ENCODE data around the gene AMFR. TPM values are rescaled to one million over a fixed set of nuclear protein-coding genes. Genes with fewer than 3 reads are reported as not detected.

Gene AMFR
- polyA plus RNA-seq, 4 donors = 55.9 to 75.1 (median 64.8) TPM

DNA sequence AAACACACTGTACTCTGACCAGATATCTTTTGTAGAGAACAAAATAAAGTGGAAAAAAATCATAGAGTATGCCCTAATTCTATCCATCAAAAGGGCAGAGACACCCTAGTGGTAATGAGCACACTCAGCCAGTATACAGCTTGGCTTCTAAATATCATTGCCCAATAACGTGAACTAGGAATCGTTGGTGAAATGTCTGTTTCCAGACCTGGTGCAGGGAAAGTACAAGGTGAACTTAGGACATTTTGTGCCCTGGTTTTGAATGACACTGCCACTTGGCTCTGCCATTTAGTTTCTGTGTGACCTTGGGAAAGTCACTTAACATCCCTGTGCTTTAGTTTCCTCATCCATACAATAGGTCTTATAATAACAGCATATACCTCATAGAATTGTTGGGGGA, 13.7 kb downstream of the AMFR start:
- no peak for DNase-seq
- no peak for FAIRE-seq
- no peak overlapping the region for H3K27ac ChIP-seq (ENCODE audit: low read depth in 1 of 3, low read length in 2 of 3)
- 87 to 94% (median 90%) methylated on average over 2 of the region's 2 CpGs for WGBS, 3 donors
- no peaks in the 10 kb centered on the region for H3K9me3 ChIP-seq (ENCODE audit: control insufficient read depth in 2 of 2, insufficient read depth in 1 of 2, low read depth in 1 of 2, low read length in 1 of 2)
- peaks cover 5 to 36% (median 10%) of the 10 kb centered on the region in 3 donors for H3K4me1 ChIP-seq (ENCODE audit: control insufficient read depth in 3 of 3, insufficient read depth in 2 of 3, low read depth in 1 of 3, low read length in 2 of 3)
- no peak overlapping the region for H3K4me3 ChIP-seq (ENCODE audit: low read depth in 1 of 3, low read length in 3 of 3)
- H3K36me3 ChIP-seq (ENCODE audit: control insufficient read depth in 3 of 3, insufficient read depth in 2 of 3, low read depth in 1 of 3, low read length in 3 of 3) = peaks cover 5 to 23% (median 13%) of the 10 kb centered on the region in 3 donors
- H3K27me3 ChIP-seq (ENCODE audit: control insufficient read depth in 3 of 3, insufficient read depth in 3 of 3, low read length in 3 of 3) = no peaks in the 10 kb centered on the region

DNA sequence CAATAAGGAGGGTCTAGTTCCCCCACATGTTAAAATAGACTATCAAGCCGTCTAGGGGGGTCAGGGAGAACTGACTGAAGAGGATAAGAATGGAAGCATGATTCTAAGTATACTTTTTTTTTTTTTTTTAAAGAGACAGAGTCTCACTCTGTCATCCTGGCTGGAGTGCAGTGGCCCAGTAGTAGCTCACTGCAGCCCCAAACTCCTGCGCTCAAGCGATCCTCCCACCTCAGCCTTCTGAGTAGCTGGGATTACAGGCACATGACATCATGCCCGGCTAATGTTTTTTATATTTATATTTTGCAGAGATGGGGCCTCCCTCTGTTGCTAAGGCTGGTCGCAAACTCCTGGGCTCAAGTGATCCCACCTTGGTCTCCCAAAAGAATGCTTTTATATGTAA, 14.2 kb downstream of the AMFR start:
- 87 to 92% (median 90%) methylated on average over 5 of the region's 5 CpGs for WGBS, 3 donors

DNA sequence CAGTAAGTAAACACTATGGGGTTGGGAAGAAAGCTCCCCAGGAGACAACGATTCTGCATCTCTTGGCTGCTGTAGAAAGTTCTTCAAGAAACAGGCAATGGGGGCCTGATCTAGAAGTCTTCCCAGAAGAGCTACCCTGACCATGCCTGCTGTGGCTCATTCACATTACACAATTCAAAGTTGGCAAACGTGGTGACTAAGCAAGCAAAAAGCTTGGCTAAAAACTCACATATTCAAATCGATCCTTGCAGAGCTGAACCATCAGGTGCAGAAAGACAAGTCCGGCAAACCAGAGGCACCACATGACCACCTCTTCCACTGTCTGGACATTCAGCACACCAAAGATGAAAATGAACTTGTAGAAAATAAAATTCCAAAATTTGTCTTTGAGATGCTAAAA, 16.1 kb downstream of the AMFR start:
- WGBS, 3 donors = 17 to 65% (median 29%) methylated on average over 4 of the region's 4 CpGs
- H3K27me3 ChIP-seq (ENCODE audit: control insufficient read depth in 3 of 3, insufficient read depth in 3 of 3, low read length in 3 of 3) = no peaks in the 10 kb centered on the region
- H3K4me3 ChIP-seq (ENCODE audit: low read depth in 1 of 3, low read length in 3 of 3) = no peak overlapping the region
- peaks cover 3 to 18% (median 7%) of the 10 kb centered on the region in 3 donors for H3K4me1 ChIP-seq (ENCODE audit: control insufficient read depth in 3 of 3, insufficient read depth in 2 of 3, low read depth in 1 of 3, low read length in 2 of 3)
- DNase-seq = peak in 1 of 2 donors; percentile 72
- H3K36me3 ChIP-seq (ENCODE audit: control insufficient read depth in 3 of 3, insufficient read depth in 2 of 3, low read depth in 1 of 3, low read length in 3 of 3) = peaks cover 8 to 34% (median 20%) of the 10 kb centered on the region in 3 donors
- peak overlapping the region; percentile 91 to 92 (median 91) for H3K27ac ChIP-seq (ENCODE audit: low read depth in 1 of 3, low read length in 2 of 3)
- no peaks in the 10 kb centered on the region for H3K9me3 ChIP-seq (ENCODE audit: control insufficient read depth in 2 of 2, insufficient read depth in 1 of 2, low read depth in 1 of 2, low read length in 1 of 2)
- no peak for FAIRE-seq

More for the DNA sequence above, 14.2 kb downstream of the AMFR start:
- no peak for DNase-seq
- peaks cover 5 to 26% (median 13%) of the 10 kb centered on the region in 3 donors for H3K36me3 ChIP-seq (ENCODE audit: control insufficient read depth in 3 of 3, insufficient read depth in 2 of 3, low read depth in 1 of 3, low read length in 3 of 3)
- no peaks in the 10 kb centered on the region for H3K9me3 ChIP-seq (ENCODE audit: control insufficient read depth in 2 of 2, insufficient read depth in 1 of 2, low read depth in 1 of 2, low read length in 1 of 2)
- no peak for FAIRE-seq
- H3K4me3 ChIP-seq (ENCODE audit: low read depth in 1 of 3, low read length in 3 of 3) = no peak overlapping the region
- peaks cover 5 to 33% (median 10%) of the 10 kb centered on the region in 3 donors for H3K4me1 ChIP-seq (ENCODE audit: control insufficient read depth in 3 of 3, insufficient read depth in 2 of 3, low read depth in 1 of 3, low read length in 2 of 3)
- H3K27ac ChIP-seq (ENCODE audit: low read depth in 1 of 3, low read length in 2 of 3) = no peak overlapping the region
- no peaks in the 10 kb centered on the region for H3K27me3 ChIP-seq (ENCODE audit: control insufficient read depth in 3 of 3, insufficient read depth in 3 of 3, low read length in 3 of 3)

DNA sequence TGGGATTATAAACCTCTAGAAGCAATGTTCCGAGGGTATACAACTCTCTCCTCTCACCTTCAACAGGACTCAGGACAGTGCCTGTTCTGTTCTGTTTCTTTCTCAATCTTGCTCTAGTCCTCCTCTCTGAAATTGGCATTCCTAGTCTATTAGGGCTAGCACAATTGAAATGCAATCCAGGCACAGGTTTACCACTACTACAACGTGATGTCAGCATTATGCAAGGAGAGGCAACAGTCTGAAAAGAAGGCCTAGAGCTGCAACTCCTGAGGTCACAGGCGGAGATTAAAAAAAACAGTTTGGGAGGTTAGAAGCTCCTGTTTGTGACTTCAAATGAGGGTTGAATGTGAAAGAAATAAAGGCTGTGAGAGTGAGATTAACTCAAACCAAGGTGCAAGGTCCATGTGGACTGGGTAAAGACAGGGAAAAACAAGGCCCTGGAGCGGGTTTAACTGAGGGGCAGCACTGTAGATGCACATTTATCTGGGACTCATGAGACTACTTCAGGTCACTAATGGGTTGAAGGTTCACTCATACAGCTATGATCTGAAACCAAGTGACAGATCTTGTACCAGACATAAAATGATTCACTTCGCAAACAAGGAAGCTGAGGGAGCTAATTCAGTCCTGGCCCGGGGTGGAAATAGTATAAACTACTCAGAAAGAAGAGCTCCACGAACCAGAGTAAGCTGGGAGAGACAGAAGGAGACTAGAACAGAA, 16.8 kb downstream of the AMFR start:
- Histone ChIP-seq H3K9me3 (ENCODE audit: control insufficient read depth in 2 of 2, insufficient read depth in 1 of 2, low read depth in 1 of 2, low read length in 1 of 2) (no peaks in the 10 kb centered on the region), H3K4me3 (ENCODE audit: low read depth in 1 of 3, low read length in 3 of 3) (no peak overlapping the region), H3K27ac (ENCODE audit: low read depth in 1 of 3, low read length in 2 of 3) (peak overlapping the region; percentile 91 to 92 (median 91)), H3K27me3 (ENCODE audit: control insufficient read depth in 3 of 3, insufficient read depth in 3 of 3, low read length in 3 of 3) (no peaks in the 10 kb centered on the region), H3K4me1 (ENCODE audit: control insufficient read depth in 3 of 3, insufficient read depth in 2 of 3, low read depth in 1 of 3, low read length in 2 of 3) (peaks cover 3 to 16% (median 7%) of the 10 kb centered on the region in 3 donors), H3K36me3 (ENCODE audit: control insufficient read depth in 3 of 3, insufficient read depth in 2 of 3, low read depth in 1 of 3, low read length in 3 of 3) (peaks cover 8 to 37% (median 19%) of the 10 kb centered on the region in 3 donors)
- FAIRE-seq (peak; percentile 74), DNase-seq (peak; percentile 88 to 96)
- WGBS, 3 donors = 27 to 62% (median 44%) methylated on average over 7 of the region's 7 CpGs

DNA sequence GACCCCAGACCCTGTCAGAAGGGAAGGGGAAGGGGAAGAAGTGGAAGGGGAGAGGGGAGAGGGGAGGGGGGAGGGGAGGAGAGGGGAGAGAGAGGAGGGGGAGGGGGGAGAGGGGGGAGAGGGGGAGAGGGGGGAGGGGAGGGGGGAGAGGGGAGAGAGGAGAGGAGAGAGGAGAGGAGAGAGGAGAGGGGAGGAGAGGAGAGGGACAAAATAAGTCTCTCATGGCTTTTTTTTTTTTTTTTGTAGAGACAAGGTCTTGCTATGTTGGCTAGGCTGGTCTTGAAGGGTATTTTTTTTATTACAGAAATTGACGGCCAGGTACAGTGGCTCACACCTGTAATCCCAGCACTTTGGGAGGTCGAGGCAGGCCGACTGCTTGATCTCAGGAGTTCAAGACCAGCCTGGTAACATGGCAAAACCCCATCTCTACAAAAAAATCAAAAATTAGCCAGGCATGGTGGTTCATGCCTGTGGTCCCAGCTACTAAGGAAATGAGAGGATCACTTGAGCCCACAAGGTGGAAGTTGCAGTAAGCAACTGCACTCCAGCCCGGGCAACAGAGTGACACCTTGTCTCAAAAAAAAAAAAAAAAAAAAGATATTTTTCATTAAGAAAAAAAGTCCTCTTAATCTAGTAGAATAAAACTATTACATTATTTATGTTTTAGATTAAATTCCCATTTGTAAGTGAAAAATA, 19.2 kb downstream of the AMFR start:
- peaks cover 3 to 16% (median 5%) of the 10 kb centered on the region in 3 donors for H3K4me1 ChIP-seq (ENCODE audit: control insufficient read depth in 3 of 3, insufficient read depth in 2 of 3, low read depth in 1 of 3, low read length in 2 of 3)
- DNase-seq = no peak
- 73 to 96% (median 81%) methylated on average over 4 of the region's 4 CpGs for WGBS, 3 donors
- no peak overlapping the region for H3K4me3 ChIP-seq (ENCODE audit: low read depth in 1 of 3, low read length in 3 of 3)
- no peak overlapping the region for H3K27ac ChIP-seq (ENCODE audit: low read depth in 1 of 3, low read length in 2 of 3)
- peaks cover 10 to 44% (median 26%) of the 10 kb centered on the region in 3 donors for H3K36me3 ChIP-seq (ENCODE audit: control insufficient read depth in 3 of 3, insufficient read depth in 2 of 3, low read depth in 1 of 3, low read length in 3 of 3)
- FAIRE-seq = no peak
- H3K27me3 ChIP-seq (ENCODE audit: control insufficient read depth in 3 of 3, insufficient read depth in 3 of 3, low read length in 3 of 3) = no peaks in the 10 kb centered on the region
- no peaks in the 10 kb centered on the region for H3K9me3 ChIP-seq (ENCODE audit: control insufficient read depth in 2 of 2, insufficient read depth in 1 of 2, low read depth in 1 of 2, low read length in 1 of 2)

DNA sequence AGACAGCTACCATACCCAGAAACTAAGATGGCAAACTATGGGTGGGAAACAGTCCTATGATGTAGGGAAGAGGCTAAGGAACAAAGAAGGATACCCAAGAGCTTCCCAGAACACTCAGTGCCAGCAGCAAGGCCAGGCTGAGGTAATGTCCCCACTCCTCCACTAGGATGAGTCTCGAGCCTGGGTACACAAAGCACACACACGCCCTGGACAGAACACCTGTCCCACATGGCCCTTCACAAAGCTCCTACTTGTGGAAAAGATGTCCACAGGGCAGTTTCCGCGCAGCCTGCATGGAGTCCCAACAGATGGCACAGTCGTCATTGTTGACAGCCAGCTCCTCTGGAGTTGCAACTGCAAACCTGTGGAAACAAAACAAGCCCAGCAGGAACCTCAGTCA, 23.9 kb downstream of the AMFR start:
- no peaks in the 10 kb centered on the region for H3K4me1 ChIP-seq (ENCODE audit: control insufficient read depth in 3 of 3, insufficient read depth in 2 of 3, low read depth in 1 of 3, low read length in 2 of 3)
- no peak overlapping the region for H3K27ac ChIP-seq (ENCODE audit: low read depth in 1 of 3, low read length in 2 of 3)
- WGBS, 3 donors = 69 to 79% (median 72%) methylated on average over 5 of the region's 5 CpGs
- H3K36me3 ChIP-seq (ENCODE audit: control insufficient read depth in 3 of 3, insufficient read depth in 2 of 3, low read depth in 1 of 3, low read length in 3 of 3) = peaks cover 12 to 31% (median 26%) of the 10 kb centered on the region in 3 donors
- no peaks in the 10 kb centered on the region for H3K27me3 ChIP-seq (ENCODE audit: control insufficient read depth in 3 of 3, insufficient read depth in 3 of 3, low read length in 3 of 3)
- DNase-seq = peak; percentile 21 to 67
- no peak overlapping the region for H3K4me3 ChIP-seq (ENCODE audit: low read depth in 1 of 3, low read length in 3 of 3)
- H3K9me3 ChIP-seq (ENCODE audit: control insufficient read depth in 2 of 2, insufficient read depth in 1 of 2, low read depth in 1 of 2, low read length in 1 of 2) = no peaks in the 10 kb centered on the region
- FAIRE-seq = no peak

DNA sequence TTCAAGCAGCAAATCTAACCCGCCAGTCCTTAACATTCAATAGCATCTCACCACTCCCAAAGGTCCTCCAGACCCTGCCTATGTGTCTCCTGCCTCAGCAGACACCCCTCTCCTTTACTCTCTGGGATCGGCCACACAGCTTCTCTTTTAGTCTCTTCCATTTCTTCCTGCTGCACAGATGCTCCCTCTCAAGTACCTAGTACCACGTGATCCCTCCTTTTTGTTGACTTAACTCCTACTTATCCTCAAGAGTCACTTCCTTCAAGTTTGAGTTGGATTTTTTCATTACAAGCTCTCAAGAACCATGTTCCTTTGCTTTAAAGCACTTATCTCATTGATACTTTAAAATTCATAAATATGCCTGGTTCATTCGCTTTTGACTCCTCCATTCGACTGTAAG, 24.9 kb downstream of the AMFR start:
- DNase-seq = no peak
- Histone ChIP-seq H3K27ac (ENCODE audit: low read depth in 1 of 3, low read length in 2 of 3) (no peak overlapping the region), H3K36me3 (ENCODE audit: control insufficient read depth in 3 of 3, insufficient read depth in 2 of 3, low read depth in 1 of 3, low read length in 3 of 3) (peaks cover 12 to 26% (median 25%) of the 10 kb centered on the region in 3 donors), H3K27me3 (ENCODE audit: control insufficient read depth in 3 of 3, insufficient read depth in 3 of 3, low read length in 3 of 3) (no peaks in the 10 kb centered on the region), H3K9me3 (ENCODE audit: control insufficient read depth in 2 of 2, insufficient read depth in 1 of 2, low read depth in 1 of 2, low read length in 1 of 2) (no peaks in the 10 kb centered on the region), H3K4me3 (ENCODE audit: low read depth in 1 of 3, low read length in 3 of 3) (no peak overlapping the region), H3K4me1 (ENCODE audit: control insufficient read depth in 3 of 3, insufficient read depth in 2 of 3, low read depth in 1 of 3, low read length in 2 of 3) (no peaks in the 10 kb centered on the region)
- 73 to 89% (median 76%) methylated on average over 5 of the region's 5 CpGs for WGBS, 3 donors
- no peak for FAIRE-seq

DNA sequence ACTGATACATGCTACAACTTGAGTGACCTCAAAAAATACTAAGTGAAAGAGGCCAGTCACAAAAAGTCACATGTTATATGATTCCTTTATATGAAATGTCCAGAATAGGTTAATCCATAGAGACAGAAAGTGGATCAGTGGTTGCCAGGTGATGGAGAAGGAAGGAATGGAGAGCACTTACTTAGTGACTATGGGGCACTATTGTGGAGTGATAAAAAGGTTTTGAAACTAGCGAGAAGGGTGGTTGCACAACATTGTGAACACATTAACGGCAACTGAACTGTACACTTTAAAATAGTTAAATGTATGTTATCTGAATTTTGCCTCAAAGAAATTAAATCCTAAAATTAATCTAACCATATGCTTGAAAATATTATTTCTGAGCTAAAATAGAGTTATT, 25.9 kb downstream of the AMFR start:
- DNase-seq (no peak), FAIRE-seq (no peak)
- H3K36me3 ChIP-seq (ENCODE audit: control insufficient read depth in 3 of 3, insufficient read depth in 2 of 3, low read depth in 1 of 3, low read length in 3 of 3) = peaks cover 11 to 21% (median 20%) of the 10 kb centered on the region in 3 donors
- no peak overlapping the region for H3K27ac ChIP-seq (ENCODE audit: low read depth in 1 of 3, low read length in 2 of 3)
- H3K27me3 ChIP-seq (ENCODE audit: control insufficient read depth in 3 of 3, insufficient read depth in 3 of 3, low read length in 3 of 3) = no peaks in the 10 kb centered on the region
- no peaks in the 10 kb centered on the region for H3K9me3 ChIP-seq (ENCODE audit: control insufficient read depth in 2 of 2, insufficient read depth in 1 of 2, low read depth in 1 of 2, low read length in 1 of 2)
- no peaks in the 10 kb centered on the region for H3K4me1 ChIP-seq (ENCODE audit: control insufficient read depth in 3 of 3, insufficient read depth in 2 of 3, low read depth in 1 of 3, low read length in 2 of 3)
- WGBS, 3 donors = 90 to 91% (median 90%) methylated on average over 2 of the region's 2 CpGs
- no peak overlapping the region for H3K4me3 ChIP-seq (ENCODE audit: low read depth in 1 of 3, low read length in 3 of 3)
